Thyroid gland (tissue), 4 donors: Measurements from ENCODE around the gene EPDR1.

ENCODE experiments used
- POLR2A ChIP-seq, 2 donors: fragments of 450-650 bp; IDR thresholded peaks; one replicate each; pipeline ENCODE4 v1.6.1; 2017; ENCODE audit warnings: antibody characterized with exemption in 2 of 2, mild to moderate bottlenecking in 2 of 2, moderate library complexity in 1 of 2
- TF ChIP-seq, protein P1 (sequence below), 6 experiments: fragments of 200-600 bp in 3 of 6; fragments of 450-650 bp in 3 of 6; sonication (generic) in 3 of 6; IDR thresholded peaks; one replicate each; pipeline ENCODE4 v1.5.1; 2016 to 2019; ENCODE audit warnings: antibody characterized with exemption in 6 of 6, mild to moderate bottlenecking in 2 of 6, inconsistent platforms in 1 of 6, moderate library complexity in 1 of 6

DNA sequence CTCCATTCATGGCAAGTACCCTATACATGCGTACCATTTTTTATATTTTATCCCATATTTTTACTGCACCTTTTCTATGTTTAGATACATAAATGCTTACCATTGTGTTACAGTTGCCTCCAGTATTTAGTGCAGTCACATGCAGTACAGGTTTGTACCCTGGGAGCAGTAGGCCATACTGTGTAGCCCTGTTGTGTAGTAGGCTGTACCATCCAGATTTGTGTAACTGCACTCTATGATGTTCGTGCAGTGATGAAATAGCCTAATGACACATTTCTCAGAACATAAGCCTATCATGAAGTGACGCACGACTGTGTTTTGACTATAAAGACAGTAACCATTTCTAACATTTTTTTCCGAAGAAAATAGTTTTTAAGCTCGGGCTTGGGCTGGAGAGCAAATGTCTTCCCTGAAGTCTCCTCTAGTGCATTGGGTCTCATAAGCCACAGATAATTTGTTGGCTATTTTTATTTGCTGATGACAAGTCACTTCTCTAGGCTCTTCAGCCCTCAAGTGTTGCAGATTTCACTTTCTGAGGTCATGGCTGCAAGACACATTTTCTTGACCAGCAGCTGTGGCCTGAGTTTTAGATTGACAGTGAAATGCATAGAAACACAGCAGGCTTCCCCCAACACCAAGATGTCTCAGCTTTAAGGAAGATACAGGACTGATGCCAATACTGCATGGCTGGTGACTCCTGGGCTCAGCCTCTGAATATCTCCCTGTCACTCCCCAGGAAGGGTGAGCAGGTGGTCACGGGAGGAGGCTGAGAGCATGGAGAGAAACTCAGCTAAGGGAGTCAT, 26.9 kb downstream of the EPDR1 start:
- TF ChIP-seq, protein P1, sequence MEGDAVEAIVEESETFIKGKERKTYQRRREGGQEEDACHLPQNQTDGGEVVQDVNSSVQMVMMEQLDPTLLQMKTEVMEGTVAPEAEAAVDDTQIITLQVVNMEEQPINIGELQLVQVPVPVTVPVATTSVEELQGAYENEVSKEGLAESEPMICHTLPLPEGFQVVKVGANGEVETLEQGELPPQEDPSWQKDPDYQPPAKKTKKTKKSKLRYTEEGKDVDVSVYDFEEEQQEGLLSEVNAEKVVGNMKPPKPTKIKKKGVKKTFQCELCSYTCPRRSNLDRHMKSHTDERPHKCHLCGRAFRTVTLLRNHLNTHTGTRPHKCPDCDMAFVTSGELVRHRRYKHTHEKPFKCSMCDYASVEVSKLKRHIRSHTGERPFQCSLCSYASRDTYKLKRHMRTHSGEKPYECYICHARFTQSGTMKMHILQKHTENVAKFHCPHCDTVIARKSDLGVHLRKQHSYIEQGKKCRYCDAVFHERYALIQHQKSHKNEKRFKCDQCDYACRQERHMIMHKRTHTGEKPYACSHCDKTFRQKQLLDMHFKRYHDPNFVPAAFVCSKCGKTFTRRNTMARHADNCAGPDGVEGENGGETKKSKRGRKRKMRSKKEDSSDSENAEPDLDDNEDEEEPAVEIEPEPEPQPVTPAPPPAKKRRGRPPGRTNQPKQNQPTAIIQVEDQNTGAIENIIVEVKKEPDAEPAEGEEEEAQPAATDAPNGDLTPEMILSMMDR (IDR thresholded peaks at IDR 0.05): no peak
- TF ChIP-seq POLR2A (IDR thresholded peaks at IDR 0.05): no peak
